OCI-LY7 (cell line): Measurements from ENCODE around the gene NEURL2. TPM values are rescaled to one million over a fixed set of nuclear protein-coding genes. Genes with fewer than 3 reads are reported as not detected.

ENCODE experiments used
- BruUV-seq: library from RNA; stranded (reverse); fragments of 400-500 nt; replicated peaks from 2 replicates; lab custom pipeline; 2021; lab: Mats Ljungman, UMichigan
- CTCF ChIA-PET: fragments of 300-600 bp; sonication (Branson Sonifier 250); formaldehyde crosslinking; loops from one replicate; lab custom pipeline; 2022; ENCODE audit warnings: antibody characterized with exemption; ENCODE audit not compliant: unreplicated experiment; lab: Charles Lee
- POLR2A ChIA-PET: fragments of 300-600 bp; sonication (Branson Sonifier 250); formaldehyde crosslinking; loops from one replicate; lab custom pipeline; 2022; ENCODE audit warnings: antibody characterized with exemption; lab: Charles Lee
- DNase-seq: peaks from one replicate; pipeline ENCODE4 v3.0.0-alpha.2; 2015; ENCODE audit warnings: low spot score
- H2AFZ ChIP-seq: fragments of 200-600 bp; sonication (generic), shearing (Covaris generic); 2 replicates; pipeline ENCODE4 v1.6.1; 2014; ENCODE audit warnings: mild to moderate bottlenecking, antibody characterized with exemption, low read length, moderate library complexity
- H3K27ac ChIP-seq: fragments of 200-600 bp; sonication (generic); 2 replicates; pipeline ENCODE4 v1.5.1; 2014; ENCODE audit warnings: mixed run types, low read depth, mild to moderate bottlenecking, moderate library complexity, low read length, inconsistent platforms; ENCODE audit not compliant: poor library complexity, severe bottlenecking
- H3K36me3 ChIP-seq: fragments of 200-600 bp; sonication (generic); 2 replicates; pipeline ENCODE4 v1.6.1; 2014; ENCODE audit warnings: mild to moderate bottlenecking, antibody characterized with exemption, low read length, moderate library complexity, mixed read lengths; ENCODE audit not compliant: insufficient read depth
- H3K4me1 ChIP-seq: fragments of 200-600 bp; sonication (generic); 2 replicates; pipeline ENCODE4 v1.5.1; 2014; ENCODE audit warnings: mild to moderate bottlenecking, low read length; ENCODE audit not compliant: insufficient read depth, poor library complexity, severe bottlenecking
- H3K4me2 ChIP-seq: fragments of 200-600 bp; sonication (generic); 2 replicates; pipeline ENCODE4 v1.6.1; 2014; ENCODE audit warnings: mild to moderate bottlenecking, low read length
- H3K4me3 ChIP-seq: fragments of 200-600 bp; sonication (generic); 2 replicates; pipeline ENCODE4 v1.5.1; 2014; ENCODE audit warnings: mild to moderate bottlenecking, low read depth, low read length; ENCODE audit not compliant: poor library complexity, severe bottlenecking
- H3K79me2 ChIP-seq: fragments of 200-600 bp; sonication (generic); 2 replicates; pipeline ENCODE4 v1.6.1; 2016; ENCODE audit warnings: low read depth, mild to moderate bottlenecking, low read length, moderate library complexity, mixed read lengths; ENCODE audit not compliant: insufficient read depth
- H3K9me2 ChIP-seq: fragments of 200-600 bp; sonication (generic); 2 replicates; pipeline ENCODE4 v1.6.1; 2016; ENCODE audit warnings: mild to moderate bottlenecking, low read length, mixed read lengths; ENCODE audit not compliant: insufficient read depth
- H3K9me3 ChIP-seq: fragments of 200-600 bp; sonication (generic); 2 replicates; pipeline ENCODE4 v1.6.1; 2014; ENCODE audit warnings: mild to moderate bottlenecking, mixed run types, low read length, mixed read lengths
- H4K20me1 ChIP-seq: fragments of 200-600 bp; sonication (generic); 2 replicates; pipeline ENCODE4 v1.6.1; 2014; ENCODE audit warnings: mild to moderate bottlenecking, antibody characterized with exemption, low read length, moderate library complexity, mixed read lengths; ENCODE audit not compliant: insufficient read depth
- EZH2phosphoT487 ChIP-seq: fragments of 200-600 bp; sonication (generic); IDR thresholded peaks from 2 replicates; pipeline ENCODE4 v1.6.1; 2018; ENCODE audit warnings: low read depth, borderline replicate concordance, mild to moderate bottlenecking, mixed run types, antibody characterized with exemption, low read length, moderate library complexity, mixed read lengths
- intact Hi-C: fragments of 100-400 bp; cut with micrococcal nuclease; formaldehyde crosslinking; loops from one replicate; pipeline ENCODE4 v1.10.0; 2022; ENCODE audit not compliant: unreplicated experiment
- total RNA-seq, 2 experiments: library from RNA; depleted of rRNA in 1 of 2; stranded (reverse); fragments of >200 nt in 1 of 2; shearing (Covaris generic) in 1 of 2; gene quantifications; 2 replicates each; pipeline ENCODE4 v1.2.3, GENCODE V29; 2014 to 2022
- TF ChIP-seq, protein P1 (sequence below): fragments of 200-600 bp; sonication (generic); conservative IDR thresholded peaks from 2 replicates; pipeline ENCODE4 v1.5.1; 2014; ENCODE audit warnings: mild to moderate bottlenecking, antibody characterized with exemption, low read length, moderate library complexity, mixed read lengths

NEURL2 gene
- total RNA-seq, 2 experiments from 2014 or later, result 9.9 to 10.7 TPM

DNA sequence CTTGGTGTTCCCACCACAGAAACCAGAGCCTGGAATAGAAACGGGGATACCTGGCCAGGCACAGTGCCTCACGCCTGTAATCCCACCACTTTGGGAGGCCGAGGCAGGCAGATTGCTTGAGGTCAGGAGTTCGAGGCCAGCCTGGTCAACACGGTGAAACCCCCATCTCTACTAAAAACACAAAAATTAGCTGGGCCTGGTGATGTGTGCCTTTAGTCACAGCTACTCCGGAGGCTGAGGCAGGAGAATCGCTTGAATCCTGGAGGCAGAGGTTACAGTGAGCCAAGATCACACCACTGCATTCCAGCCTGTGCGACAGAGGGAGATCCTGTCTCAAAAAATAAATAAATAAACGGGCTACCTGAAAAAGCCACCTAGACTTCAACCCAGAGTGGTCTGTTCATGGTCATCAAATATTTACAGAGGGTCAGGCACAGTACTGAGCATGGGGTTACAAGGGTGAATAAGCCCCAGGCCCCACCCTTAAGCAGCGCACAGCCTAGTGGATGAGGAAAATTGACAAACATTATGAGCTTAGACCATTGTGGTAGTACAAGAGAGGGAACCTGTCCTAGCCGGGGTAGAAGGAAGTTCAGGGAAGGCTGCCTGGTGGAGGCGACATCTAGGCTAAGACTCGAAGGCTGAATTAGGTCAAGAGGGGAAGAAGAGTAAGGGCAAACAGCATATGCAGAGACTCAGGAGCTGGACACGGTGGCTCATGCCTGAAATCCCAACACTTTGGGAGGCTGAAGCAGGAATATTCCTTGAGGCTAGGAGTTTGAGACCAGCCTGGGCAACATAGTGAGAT, 36.3 kb upstream of the NEURL2 start:
- Histone ChIP-seq H3K27ac (no peak overlapping the region), H3K9me2 (no peaks in the 10 kb centered on the region), H3K36me3 (no peaks in the 10 kb centered on the region), H3K4me3 (no peak overlapping the region), H2AFZ (no peak overlapping the region), H4K20me1 (no peaks in the 10 kb centered on the region), H3K4me2 (no peak overlapping the region), H3K9me3 (no peaks in the 10 kb centered on the region), H3K4me1 (no peaks in the 10 kb centered on the region), H3K79me2 (no peaks in the 10 kb centered on the region)
- CTCF ChIA-PET, result no interaction called here
- no TSS peak for BruUV-seq
- POLR2A ChIA-PET, result interaction anchor here (0.9 to 1.4 kb wide), 2 partner anchors 9 to 26 kb away, joined by 3 to 5 read pairs; no protein-coding TSS in a partner anchor
- TF ChIP-seq, protein P1, sequence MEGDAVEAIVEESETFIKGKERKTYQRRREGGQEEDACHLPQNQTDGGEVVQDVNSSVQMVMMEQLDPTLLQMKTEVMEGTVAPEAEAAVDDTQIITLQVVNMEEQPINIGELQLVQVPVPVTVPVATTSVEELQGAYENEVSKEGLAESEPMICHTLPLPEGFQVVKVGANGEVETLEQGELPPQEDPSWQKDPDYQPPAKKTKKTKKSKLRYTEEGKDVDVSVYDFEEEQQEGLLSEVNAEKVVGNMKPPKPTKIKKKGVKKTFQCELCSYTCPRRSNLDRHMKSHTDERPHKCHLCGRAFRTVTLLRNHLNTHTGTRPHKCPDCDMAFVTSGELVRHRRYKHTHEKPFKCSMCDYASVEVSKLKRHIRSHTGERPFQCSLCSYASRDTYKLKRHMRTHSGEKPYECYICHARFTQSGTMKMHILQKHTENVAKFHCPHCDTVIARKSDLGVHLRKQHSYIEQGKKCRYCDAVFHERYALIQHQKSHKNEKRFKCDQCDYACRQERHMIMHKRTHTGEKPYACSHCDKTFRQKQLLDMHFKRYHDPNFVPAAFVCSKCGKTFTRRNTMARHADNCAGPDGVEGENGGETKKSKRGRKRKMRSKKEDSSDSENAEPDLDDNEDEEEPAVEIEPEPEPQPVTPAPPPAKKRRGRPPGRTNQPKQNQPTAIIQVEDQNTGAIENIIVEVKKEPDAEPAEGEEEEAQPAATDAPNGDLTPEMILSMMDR, result no peak
- no peak for TF ChIP-seq EZH2phosphoT487
- no peak for DNase-seq
- intact Hi-C loops, result no loop called here

- H3K4me3 ChIP-seq, result no peak overlapping the region
- H3K9me2 ChIP-seq, result no peaks in the 10 kb centered on the region
- no peak overlapping the region for H2AFZ ChIP-seq
- H3K9me3 ChIP-seq, result no peaks in the 10 kb centered on the region
- H3K36me3 ChIP-seq, result no peaks in the 10 kb centered on the region
- TF ChIP-seq, protein P1, result no peak
- no peak for TF ChIP-seq EZH2phosphoT487
- POLR2A ChIA-PET, result interaction anchor here (1.4 kb wide), 1 partner anchor 25 kb away, joined by 3 read pairs; no protein-coding TSS in a partner anchor
- no peak for DNase-seq
- H3K4me1 ChIP-seq, result no peaks in the 10 kb centered on the region
- no peak overlapping the region for H3K27ac ChIP-seq
- H4K20me1 ChIP-seq, result no peaks in the 10 kb centered on the region
- CTCF ChIA-PET, result no interaction called here
- no peaks in the 10 kb centered on the region for H3K79me2 ChIP-seq
- intact Hi-C loops, result no loop called here
- no TSS peak for BruUV-seq
- H3K4me2 ChIP-seq, result no peak overlapping the region
Measured at GRCh38 chr20:45926731-45927070, 35.7 kb upstream of the NEURL2 start.
